SK-N-SH treated with all-trans-retinoic acid at 6 μM for 48 hours (cell line): ENCODE measurements around the gene CCND3.

Source experiments
- TF ChIP-seq, protein P1 (sequence below): fragments of 250-450 bp; sonication (Bioruptor Pico); IDR thresholded peaks from 2 replicates; pipeline ENCODE4 v1.5.1; 2020; ENCODE audit warnings: low read depth, mild to moderate bottlenecking, moderate library complexity
- TF ChIP-seq, protein P2 (sequence below): fragments of 250-450 bp; sonication (Bioruptor Pico); IDR thresholded peaks from 2 replicates; pipeline ENCODE4 v1.8.0; 2020; ENCODE audit warnings: mild to moderate bottlenecking, moderate library complexity, borderline replicate concordance

DNA sequence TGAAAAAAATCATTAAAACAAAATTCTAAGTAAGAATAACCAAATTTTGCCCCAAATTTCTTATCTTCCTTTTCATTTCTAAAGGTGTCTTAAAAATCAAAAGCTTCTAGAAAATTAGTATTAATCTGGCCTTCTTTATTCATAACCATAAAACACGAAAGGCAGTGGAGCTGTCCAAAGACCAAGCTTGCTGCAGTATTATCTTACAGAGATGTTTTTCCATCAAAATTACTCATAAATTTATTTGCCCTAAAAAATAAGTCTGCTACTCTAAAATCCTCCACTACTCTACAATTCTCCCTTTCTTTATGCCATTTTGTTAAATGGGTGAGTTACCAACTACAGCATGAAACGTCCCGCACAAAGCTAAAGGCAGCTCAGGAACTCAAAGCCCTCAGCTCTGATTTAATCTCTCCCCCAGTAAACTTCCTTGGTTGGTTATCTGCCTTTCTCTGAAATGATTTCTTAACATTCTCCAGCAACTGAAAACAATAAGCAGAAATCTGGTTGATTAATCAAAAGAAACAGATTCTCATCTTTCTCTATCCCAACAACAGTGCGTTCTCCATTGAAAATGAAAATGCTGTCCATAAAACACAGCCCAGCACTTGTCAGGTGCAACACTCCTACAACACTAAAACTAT is 48.6 kb downstream of the CCND3 start:
- TF ChIP-seq, protein P1, sequence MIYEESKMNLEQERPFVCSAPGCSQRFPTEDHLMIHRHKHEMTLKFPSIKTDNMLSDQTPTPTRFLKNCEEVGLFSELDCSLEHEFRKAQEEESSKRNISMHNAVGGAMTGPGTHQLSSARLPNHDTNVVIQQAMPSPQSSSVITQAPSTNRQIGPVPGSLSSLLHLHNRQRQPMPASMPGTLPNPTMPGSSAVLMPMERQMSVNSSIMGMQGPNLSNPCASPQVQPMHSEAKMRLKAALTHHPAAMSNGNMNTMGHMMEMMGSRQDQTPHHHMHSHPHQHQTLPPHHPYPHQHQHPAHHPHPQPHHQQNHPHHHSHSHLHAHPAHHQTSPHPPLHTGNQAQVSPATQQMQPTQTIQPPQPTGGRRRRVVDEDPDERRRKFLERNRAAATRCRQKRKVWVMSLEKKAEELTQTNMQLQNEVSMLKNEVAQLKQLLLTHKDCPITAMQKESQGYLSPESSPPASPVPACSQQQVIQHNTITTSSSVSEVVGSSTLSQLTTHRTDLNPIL (CRISPR knock-in tag) = no peak
- TF ChIP-seq, protein P2, sequence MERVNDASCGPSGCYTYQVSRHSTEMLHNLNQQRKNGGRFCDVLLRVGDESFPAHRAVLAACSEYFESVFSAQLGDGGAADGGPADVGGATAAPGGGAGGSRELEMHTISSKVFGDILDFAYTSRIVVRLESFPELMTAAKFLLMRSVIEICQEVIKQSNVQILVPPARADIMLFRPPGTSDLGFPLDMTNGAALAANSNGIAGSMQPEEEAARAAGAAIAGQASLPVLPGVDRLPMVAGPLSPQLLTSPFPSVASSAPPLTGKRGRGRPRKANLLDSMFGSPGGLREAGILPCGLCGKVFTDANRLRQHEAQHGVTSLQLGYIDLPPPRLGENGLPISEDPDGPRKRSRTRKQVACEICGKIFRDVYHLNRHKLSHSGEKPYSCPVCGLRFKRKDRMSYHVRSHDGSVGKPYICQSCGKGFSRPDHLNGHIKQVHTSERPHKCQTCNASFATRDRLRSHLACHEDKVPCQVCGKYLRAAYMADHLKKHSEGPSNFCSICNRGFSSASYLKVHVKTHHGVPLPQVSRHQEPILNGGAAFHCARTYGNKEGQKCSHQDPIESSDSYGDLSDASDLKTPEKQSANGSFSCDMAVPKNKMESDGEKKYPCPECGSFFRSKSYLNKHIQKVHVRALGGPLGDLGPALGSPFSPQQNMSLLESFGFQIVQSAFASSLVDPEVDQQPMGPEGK (CRISPR knock-in tag) = no peak
